SU-DHL-6 (cell line): ENCODE results near the gene MYO1D.

Source experiments
- H2AFZ ChIP-seq: fragments of 200-600 bp; sonication (generic); 2 replicates; pipeline ENCODE4 v1.6.1; 2014; ENCODE audit warnings: low read depth, mild to moderate bottlenecking, moderate library complexity, mixed read lengths, antibody characterized with exemption, low read length; ENCODE audit not compliant: severe bottlenecking
- H3F3A ChIP-seq: fragments of 200-600 bp; shearing (Covaris generic); 2 replicates; pipeline ENCODE4 v1.6.0; 2016; ENCODE audit warnings: antibody characterized with exemption, mild to moderate bottlenecking; ENCODE audit not compliant: insufficient read depth
- H3K27ac ChIP-seq: fragments of 200-600 bp; sonication (generic); 2 replicates; pipeline ENCODE4 v1.5.1; 2016; ENCODE audit warnings: low read depth, mild to moderate bottlenecking, low read length, moderate library complexity, mixed read lengths
- H3K27me3 ChIP-seq: fragments of 200-600 bp; sonication (generic), shearing (Covaris generic); 2 replicates; pipeline ENCODE4 v1.6.0; 2014; ENCODE audit warnings: mild to moderate bottlenecking, low read length
- H3K36me3 ChIP-seq: fragments of 200-600 bp; sonication (generic); 2 replicates; pipeline ENCODE4 v1.6.1; 2014; ENCODE audit warnings: mild to moderate bottlenecking, low read length, mixed read lengths
- H3K4me2 ChIP-seq: fragments of 300-600, 200-600 bp; shearing (Covaris generic), sonication (generic); 2 replicates; pipeline ENCODE4 v1.6.0; 2014; ENCODE audit warnings: low read length, low read depth, mild to moderate bottlenecking; ENCODE audit not compliant: poor library complexity, severe bottlenecking
- H3K4me3 ChIP-seq: fragments of 200-600 bp; sonication (generic); 2 replicates; pipeline ENCODE4 v1.5.1; 2014; ENCODE audit warnings: antibody characterized with exemption, low read length, mild to moderate bottlenecking, mixed read lengths; ENCODE audit not compliant: insufficient read depth, poor library complexity, severe bottlenecking
- H3K79me2 ChIP-seq: fragments of 200-600 bp; sonication (generic); 2 replicates; pipeline ENCODE4 v1.6.1; 2014; ENCODE audit warnings: mild to moderate bottlenecking, low read length, moderate library complexity; ENCODE audit not compliant: insufficient read depth
- H3K9ac ChIP-seq: fragments of 200-600 bp; sonication (generic); 2 replicates; pipeline ENCODE4 v1.7.0; 2014; ENCODE audit warnings: mild to moderate bottlenecking, low read length
- H3K9me2 ChIP-seq: fragments of 200-600 bp; sonication (generic); replicated peaks from 2 replicates; pipeline ENCODE4 v1.6.1; 2014; ENCODE audit warnings: low read length; ENCODE audit not compliant: insufficient read depth
- H3K9me3 ChIP-seq: fragments of 200-600 bp; sonication (generic); 2 replicates; pipeline ENCODE4 v1.6.1; 2014; ENCODE audit warnings: low read length, mixed read lengths; ENCODE audit not compliant: insufficient read depth
- H4K20me1 ChIP-seq: fragments of 200-600 bp; sonication (generic); 2 replicates; pipeline ENCODE4 v1.6.1; 2014; ENCODE audit warnings: low read depth, mild to moderate bottlenecking, antibody characterized with exemption, low read length, moderate library complexity, mixed read lengths
- CTCF ChIP-seq: fragments of 200-600 bp; sonication (generic); IDR thresholded peaks from one replicate; pipeline ENCODE4 v1.5.1; 2017; ENCODE audit warnings: antibody characterized with exemption, mild to moderate bottlenecking, low read length, moderate library complexity; ENCODE audit not compliant: insufficient read depth, poor library complexity, severe bottlenecking
- EZH2phosphoT487 ChIP-seq: fragments of 200-600 bp; sonication (generic), shearing (Covaris generic); conservative IDR thresholded peaks from 2 replicates; pipeline ENCODE4 v1.6.1; 2018; ENCODE audit warnings: mild to moderate bottlenecking, antibody characterized with exemption, low read length, moderate library complexity, mixed read lengths

The MYO1D gene

DNA sequence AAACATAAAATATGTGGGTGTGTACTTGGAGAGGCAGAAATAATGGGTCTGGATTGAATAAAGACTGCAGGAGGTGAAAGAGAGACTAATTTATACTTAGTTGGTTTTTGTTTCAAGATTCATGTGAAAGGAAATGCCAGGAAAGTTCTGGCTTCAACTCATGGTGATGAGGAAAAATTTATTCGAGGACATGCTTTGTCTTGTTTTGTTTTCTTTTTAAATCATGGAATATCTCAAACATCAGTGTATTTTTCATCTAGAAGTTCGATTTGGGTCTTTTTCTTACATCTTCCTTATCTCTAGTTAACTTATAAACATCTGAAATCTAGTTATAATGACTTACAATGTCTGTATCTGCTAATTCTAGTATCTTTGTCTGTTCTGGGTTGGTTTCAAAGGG is 275.1 kb downstream of the MYO1D start:
- Histone ChIP-seq H3K4me2 (no peak overlapping the region), H3K9me3 (no peaks in the 10 kb centered on the region), H3K27ac (no peak overlapping the region), H2AFZ (no peak overlapping the region), H3K79me2 (no peaks in the 10 kb centered on the region), H3K36me3 (no peaks in the 10 kb centered on the region), H3K27me3 (no peaks in the 10 kb centered on the region), H3K9me2 (no peaks in the 10 kb centered on the region), H3K9ac (no peak overlapping the region), H3F3A (no peaks in the 10 kb centered on the region), H4K20me1 (no peaks in the 10 kb centered on the region), H3K4me3 (no peak overlapping the region)
- TF ChIP-seq CTCF (no peak), EZH2phosphoT487 (no peak)

DNA sequence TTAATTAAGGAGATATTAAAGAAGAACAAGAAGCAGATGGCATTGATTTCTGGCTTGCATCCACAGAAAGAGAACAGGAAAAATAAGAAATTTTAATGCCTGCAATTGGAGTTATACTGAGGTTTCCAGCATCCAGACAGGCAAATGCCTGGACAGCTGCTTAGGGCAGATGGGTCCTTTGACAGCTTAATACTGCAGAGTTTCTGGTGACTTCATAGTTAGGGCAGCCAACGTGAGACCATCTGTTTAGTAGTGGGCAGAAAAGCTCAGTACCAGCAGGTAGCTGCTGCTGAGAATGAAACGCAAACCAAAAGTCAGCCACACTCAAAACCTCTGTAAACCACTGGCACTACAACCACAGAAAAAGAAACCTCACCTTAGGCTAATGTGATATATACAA is 280.3 kb downstream of the MYO1D start:
- Histone ChIP-seq H3K36me3 (no peaks in the 10 kb centered on the region), H3K9ac (no peak overlapping the region), H2AFZ (no peak overlapping the region), H4K20me1 (no peaks in the 10 kb centered on the region), H3K79me2 (no peaks in the 10 kb centered on the region), H3F3A (no peaks in the 10 kb centered on the region), H3K4me3 (no peak overlapping the region), H3K27ac (no peak overlapping the region), H3K4me2 (no peak overlapping the region), H3K9me2 (no peaks in the 10 kb centered on the region), H3K27me3 (no peaks in the 10 kb centered on the region), H3K9me3 (no peaks in the 10 kb centered on the region)
- TF ChIP-seq EZH2phosphoT487, result no peak
- TF ChIP-seq CTCF, result no peak

GRCh38 chr17:32596206-32596605 is 280.7 kb downstream of the MYO1D start:
- Histone ChIP-seq H4K20me1 (no peaks in the 10 kb centered on the region), H3K9ac (no peak overlapping the region), H3K27ac (no peak overlapping the region), H3K4me2 (no peak overlapping the region), H3K9me3 (no peaks in the 10 kb centered on the region), H3K27me3 (no peaks in the 10 kb centered on the region), H3K36me3 (no peaks in the 10 kb centered on the region), H3K4me3 (no peak overlapping the region), H2AFZ (no peak overlapping the region), H3K79me2 (no peaks in the 10 kb centered on the region), H3F3A (no peaks in the 10 kb centered on the region), H3K9me2 (no peaks in the 10 kb centered on the region)
- no peak for TF ChIP-seq EZH2phosphoT487
- TF ChIP-seq CTCF, result no peak
